NOMO-1 (cell line): ENCODE measurements around the gene GLMN.
"Not testable (repeated sequence)": the region's sequence is repeated elsewhere in the genome, so short reads cannot be mapped to it uniquely, and the experiment has no call there.

Experiments
- DNase-seq, 2 experiments: peaks; one replicate each; lab custom pipeline; 2025; ENCODE audit not compliant: unreplicated experiment in 2 of 2; lab: John Stamatoyannopoulos, UW

GLMN gene

GRCh38 chr1:92299477-92300150 is 827 bp upstream of the GLMN start:
- DNase-seq = no peak

- DNase-seq = peak in 1 of 2 experiments; percentile 37
These were observed 594 bp downstream of the GLMN start for GRCh38 chr1:92298213-92298572.

GRCh38 chr1:92291372-92291999 is 7.3 kb downstream of the GLMN start:
- peak in 1 of 2 experiments; percentile 56 for DNase-seq

GRCh38 chr1:92281411-92281810 is 17.4 kb downstream of the GLMN start:
- DNase-seq = not testable (repeated sequence)

GRCh38 chr1:92279781-92280180 is 19.0 kb downstream of the GLMN start:
- not testable (repeated sequence) for DNase-seq

- DNase-seq = no peak
These were observed 21.6 kb downstream of the GLMN start for GRCh38 chr1:92277105-92277723.

GRCh38 chr1:92276082-92276481 is 22.7 kb downstream of the GLMN start:
- DNase-seq = no peak

GRCh38 chr1:92274939-92275338 is 23.8 kb downstream of the GLMN start:
- DNase-seq = no peak

- DNase-seq = no peak
These were observed 25.7 kb downstream of the GLMN start for GRCh38 chr1:92273039-92273438.

- DNase-seq = no peak
These were observed 36.3 kb downstream of the GLMN start for GRCh38 chr1:92262516-92262915.

GRCh38 chr1:92259350-92259749 is 39.4 kb downstream of the GLMN start:
- DNase-seq = no peak

- DNase-seq = not testable (repeated sequence)
These were observed 44.1 kb downstream of the GLMN start for GRCh38 chr1:92254714-92255113.

GRCh38 chr1:92244376-92244775 is 54.4 kb downstream of the GLMN start:
- DNase-seq = no peak

GRCh38 chr1:92240034-92240433 is 58.8 kb downstream of the GLMN start:
- no peak for DNase-seq

GRCh38 chr1:92230736-92231135 is 68.1 kb downstream of the GLMN start:
- no peak for DNase-seq

- DNase-seq = no peak
These were observed 70.4 kb downstream of the GLMN start for GRCh38 chr1:92228401-92228800.

- DNase-seq = no peak
These were observed 79.8 kb downstream of the GLMN start for GRCh38 chr1:92219028-92219427.

GRCh38 chr1:92218559-92218958 is 80.2 kb downstream of the GLMN start:
- no peak for DNase-seq

GRCh38 chr1:92217721-92218120 is 81.1 kb downstream of the GLMN start, which contains the start of gene C1orf146:
TSS of gene C1orf146 (plus strand) at chr1:92217915. CDS start at chr1:92231421, 13,506 bp downstream.
- no peak for DNase-seq

GRCh38 chr1:92211166-92211565 is 87.6 kb downstream of the GLMN start:
- no peak for DNase-seq

- DNase-seq = peak in 1 of 2 experiments; percentile 6
These were observed 88.1 kb downstream of the GLMN start for GRCh38 chr1:92210701-92211100.

GRCh38 chr1:92203105-92203504 is 95.7 kb downstream of the GLMN start:
- DNase-seq = no peak
